HG03025 (cell line): Measurements from ENCODE around the gene TWF2.

Experiments used
- ATAC-seq: cut with Tn5 transposase; IDR thresholded peaks from one replicate; pipeline ENCODE4 v1.9.1; 2021; ENCODE audit warnings: mild to moderate bottlenecking, moderate library complexity; ENCODE audit not compliant: unreplicated experiment, low FRiP score

Gene TWF2

DNA sequence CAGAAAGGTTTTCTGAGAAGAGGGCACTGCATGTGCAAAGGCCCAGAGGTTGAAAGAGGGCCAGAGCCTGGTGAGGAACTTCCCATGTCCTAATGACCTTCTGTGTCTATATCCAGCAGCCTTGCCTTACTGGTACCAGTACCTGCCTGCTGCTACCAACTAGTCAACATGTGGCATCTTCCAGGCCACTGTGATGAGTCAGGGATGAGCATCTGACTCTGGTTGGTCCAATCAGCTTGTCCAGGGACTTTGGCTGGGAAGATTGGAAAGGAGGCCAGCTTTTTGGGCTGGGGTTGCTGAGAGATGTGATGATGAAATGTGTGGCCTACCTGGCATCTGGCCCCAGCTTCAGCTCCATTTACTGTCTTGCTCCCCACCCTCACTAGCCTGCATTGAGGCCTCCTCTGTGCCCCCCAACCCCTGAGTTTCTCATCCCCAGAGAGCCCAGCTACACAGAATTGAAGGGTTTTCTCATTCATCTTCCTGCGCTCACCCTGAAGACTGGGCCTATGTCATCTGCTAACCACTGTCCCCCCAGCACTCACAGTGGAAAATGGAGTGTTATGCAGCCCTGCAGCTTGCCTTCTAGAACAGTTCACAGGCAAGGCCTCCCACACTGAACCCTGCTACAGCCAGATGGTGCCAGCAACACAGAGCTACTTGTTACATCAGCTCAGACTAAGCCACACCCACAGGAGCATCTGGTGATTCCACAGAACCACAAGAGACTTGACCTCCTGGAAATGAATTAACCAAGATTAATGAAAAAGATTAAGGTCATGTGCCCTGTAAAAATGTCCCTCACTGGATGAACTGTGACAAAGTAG, 1.3 kb upstream of the TWF2 start:
- no peak for ATAC-seq

DNA sequence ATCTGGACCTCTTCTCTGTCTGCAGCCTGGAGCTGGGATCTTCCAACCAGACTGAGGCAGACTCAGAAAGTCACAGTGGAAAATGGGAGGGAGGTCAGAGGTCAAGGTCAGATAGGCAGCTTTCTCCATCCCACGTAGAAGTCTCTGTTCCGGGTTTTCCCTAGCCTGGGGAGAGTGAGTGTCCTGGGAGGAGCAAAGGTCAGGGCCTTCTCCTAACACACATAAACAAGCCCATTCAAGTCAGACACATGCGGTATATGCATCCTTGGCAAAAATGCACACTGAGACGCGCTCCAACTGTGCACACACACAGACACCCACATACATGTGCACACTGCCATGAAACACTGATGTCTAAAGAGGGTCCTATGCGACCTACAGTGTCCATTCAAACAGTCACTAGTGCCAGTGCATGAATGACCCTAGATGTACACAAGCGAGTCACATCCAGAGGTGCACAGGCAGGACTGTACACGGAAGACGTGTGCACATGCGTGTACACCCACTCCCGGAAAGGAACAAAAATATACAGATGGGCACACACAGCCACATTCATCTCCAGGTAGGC, 681 bp downstream of the TWF2 start:
- no peak for ATAC-seq

DNA sequence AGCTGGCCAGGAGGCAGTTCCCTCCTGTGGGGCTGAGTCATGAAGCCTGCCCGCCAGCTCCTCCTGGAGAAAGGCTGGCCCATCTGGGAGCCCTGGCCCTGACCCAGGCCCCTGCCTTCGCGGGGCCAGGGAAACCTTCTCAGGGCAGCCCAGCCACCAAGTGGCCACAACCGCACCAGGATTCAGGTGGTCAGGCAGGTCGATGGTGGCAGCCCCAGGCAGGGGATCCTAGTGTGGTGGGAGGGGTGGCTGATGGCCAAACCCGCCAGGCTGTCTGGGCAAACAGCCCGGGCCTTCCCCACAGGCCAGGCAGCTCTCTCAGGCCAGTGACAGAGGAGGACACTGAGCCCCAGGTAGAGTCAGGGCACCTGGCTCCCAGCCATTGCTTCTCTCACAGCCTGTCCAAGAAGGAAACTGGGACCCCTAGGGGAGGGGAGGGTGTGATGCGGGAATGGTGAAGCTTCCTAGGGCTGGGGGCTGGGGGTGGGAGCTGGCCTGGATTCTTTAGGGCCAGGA, 1.2 kb downstream of the TWF2 start:
- ATAC-seq = no peak

DNA sequence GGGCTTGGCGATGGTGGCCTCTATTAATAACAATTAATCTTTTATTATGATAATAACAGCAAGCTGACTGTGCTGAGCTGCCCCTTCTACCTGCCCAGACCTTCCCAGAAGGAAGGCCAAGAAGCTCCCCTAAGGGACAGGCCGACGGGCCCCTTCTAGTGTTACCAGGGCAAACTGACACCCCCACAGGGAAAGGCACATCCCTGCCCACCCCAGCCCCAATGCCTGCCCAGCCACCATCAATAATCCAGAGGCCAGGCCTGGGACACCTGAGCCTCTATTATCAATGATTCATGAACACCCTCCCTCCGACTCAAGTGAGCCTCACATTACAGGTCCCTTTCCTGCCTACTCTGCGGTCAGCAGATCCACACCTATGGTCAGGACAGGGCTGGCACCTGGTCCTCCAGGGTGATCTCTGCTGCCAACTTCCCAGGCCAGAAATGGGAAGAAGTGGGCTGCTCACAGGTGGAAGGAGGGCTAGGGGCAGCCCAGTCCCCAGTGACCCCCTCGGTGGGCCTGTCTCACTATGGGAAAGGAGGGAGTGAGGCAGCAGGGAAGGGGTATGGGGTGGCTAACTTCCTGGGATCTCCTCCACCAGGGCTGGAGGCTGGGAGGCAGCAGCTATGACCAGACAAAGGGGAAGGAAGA, 1.8 kb downstream of the TWF2 start:
- no peak for ATAC-seq

DNA sequence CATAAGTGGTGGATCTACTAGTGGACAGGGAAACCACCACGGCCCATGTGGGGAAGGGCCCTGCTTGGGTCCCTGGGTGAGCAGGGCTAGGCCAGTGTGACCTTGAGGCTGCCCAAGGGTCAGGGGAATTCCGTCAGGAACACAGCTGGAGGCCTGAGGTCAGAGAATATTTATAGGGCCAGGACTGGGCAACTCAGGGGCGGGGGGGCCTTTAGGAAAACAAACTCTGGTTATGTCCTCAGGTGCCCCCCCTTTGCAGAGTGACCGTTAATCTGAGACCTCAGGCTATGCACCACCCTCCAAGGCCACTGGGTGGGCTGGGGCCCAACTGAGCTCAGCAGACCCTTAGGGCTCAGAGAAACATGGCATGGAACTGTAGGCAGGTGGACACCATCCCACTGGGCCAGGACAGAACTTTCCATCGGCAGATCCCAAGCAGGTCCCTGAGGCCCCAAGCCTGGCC, 2.5 kb downstream of the TWF2 start:
- no peak for ATAC-seq

DNA sequence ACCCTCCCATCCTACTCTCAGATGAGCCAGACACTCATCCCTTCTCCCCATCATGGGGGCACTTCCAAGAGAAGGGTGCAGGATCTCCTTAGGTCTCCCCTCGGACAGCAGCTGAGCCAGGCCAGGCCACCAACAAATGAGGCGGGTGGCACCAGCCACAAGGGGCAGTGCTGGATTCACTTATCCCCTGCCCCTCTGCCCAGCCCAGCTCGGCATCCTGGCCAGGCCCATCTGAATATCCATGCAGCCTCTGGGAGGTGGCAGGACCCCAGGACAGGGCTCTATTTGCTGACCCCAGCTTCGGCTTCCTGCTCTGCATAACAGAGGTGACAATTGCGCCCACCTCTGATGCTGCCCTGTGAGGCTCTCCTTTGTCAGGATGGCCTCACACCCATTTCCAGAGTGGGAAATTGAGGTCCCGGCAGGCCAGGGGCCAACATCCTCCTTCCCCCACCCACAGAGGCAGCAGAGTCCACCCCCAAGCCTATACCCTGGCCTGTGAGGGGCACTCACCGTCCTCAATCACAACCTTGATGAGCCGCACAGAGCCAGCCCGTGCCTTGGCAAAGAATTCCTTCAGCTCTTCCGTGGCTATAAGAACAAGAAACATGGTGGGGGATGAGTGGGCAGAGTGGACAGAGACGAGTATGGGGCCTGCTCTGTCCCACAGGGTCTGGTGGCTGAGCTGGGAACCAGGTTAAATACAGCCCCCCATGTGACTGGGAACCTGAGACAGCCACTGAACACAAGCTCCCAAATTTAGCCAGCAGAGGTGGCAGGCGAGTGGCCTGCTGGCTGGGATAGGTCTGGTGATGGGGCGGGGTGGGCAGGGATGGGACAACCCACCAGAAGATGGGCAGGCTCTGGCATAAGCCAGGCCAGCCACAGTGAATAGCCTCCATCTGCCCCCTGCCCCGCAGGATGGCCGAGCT, 4.2 kb downstream of the TWF2 start:
- ATAC-seq = no peak

DNA sequence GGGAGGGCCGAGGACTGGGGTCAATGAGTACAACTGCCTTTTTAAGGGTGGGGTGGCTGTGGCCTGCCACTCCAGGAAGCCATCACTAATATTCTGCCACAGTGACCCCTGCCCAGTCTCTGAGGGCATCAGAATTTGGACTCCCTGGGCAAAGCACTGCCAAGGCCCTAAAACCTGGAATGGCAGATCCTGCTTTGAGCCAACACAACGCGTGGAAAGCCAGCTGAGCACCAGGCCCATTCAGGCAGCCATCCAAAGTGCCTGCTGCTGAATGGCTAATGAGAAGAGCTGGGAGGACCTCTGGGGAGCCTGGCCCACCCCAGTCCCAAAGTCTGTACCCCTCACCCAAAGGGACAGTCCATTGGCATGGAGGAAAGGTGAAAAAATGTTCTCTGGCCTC, 5.0 kb downstream of the TWF2 start:
- ATAC-seq = no peak

DNA sequence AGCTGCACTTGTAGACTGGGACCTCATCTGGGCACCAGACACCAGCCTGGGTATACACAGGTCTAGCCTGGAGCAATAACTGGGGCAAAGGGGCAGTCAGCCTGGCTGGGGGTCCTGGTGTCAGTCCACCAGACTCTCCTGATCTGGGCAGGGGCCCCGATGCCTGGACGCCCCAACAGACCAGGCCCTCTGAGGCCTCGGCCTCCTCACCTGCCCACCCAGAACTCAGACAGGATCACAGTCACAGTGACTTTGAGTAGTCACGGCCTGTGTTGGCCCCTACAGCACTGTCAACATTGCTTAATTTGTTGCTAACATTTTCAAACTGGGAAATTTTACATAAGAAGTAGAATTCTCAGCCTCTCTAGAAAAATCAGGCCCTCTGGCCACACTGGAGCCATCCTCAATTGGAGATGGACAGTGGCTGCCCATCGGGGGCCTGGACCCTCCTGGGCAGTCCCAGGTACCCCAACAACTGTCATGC, 5.8 kb downstream of the TWF2 start:
- no peak for ATAC-seq

DNA sequence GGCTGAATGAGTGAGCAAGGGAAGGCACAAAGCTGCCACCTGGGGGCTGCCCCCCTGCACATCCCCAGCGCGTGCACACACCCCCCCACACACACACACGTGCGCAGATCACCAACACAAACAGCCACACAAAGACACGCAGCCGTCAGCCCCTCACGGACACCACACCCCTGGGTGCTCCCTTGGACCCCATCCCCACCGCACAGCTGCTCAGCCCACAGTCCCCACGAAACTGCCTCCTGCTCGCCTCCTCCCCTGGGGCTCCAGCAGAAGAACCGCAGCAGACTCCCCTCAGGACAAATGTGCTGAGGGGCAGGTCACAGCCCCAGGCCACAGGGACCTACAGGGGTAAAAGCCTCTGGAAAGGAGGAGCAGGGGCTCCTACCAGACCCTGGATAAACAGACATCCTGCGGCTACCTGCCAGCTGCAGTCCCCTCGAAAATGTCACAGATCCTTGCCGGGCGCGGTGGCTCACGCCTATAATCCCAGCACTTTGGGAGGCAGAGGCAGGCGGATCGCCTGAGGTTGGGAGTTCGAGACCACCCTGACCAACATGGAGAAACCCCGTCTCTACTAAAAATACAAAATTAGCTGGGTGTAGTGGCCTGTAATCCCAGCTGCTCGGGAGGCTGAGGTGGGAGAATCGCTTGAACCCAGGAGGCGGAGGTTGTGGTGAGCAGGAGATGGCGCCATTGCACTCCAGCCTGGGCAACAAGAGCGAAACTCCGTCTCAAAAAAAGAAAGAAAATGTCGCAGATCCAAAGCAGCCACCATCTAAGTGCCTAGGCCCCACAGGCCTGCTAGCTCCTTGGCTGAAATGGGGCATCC, 6.5 kb downstream of the TWF2 start:
- no peak for ATAC-seq

DNA sequence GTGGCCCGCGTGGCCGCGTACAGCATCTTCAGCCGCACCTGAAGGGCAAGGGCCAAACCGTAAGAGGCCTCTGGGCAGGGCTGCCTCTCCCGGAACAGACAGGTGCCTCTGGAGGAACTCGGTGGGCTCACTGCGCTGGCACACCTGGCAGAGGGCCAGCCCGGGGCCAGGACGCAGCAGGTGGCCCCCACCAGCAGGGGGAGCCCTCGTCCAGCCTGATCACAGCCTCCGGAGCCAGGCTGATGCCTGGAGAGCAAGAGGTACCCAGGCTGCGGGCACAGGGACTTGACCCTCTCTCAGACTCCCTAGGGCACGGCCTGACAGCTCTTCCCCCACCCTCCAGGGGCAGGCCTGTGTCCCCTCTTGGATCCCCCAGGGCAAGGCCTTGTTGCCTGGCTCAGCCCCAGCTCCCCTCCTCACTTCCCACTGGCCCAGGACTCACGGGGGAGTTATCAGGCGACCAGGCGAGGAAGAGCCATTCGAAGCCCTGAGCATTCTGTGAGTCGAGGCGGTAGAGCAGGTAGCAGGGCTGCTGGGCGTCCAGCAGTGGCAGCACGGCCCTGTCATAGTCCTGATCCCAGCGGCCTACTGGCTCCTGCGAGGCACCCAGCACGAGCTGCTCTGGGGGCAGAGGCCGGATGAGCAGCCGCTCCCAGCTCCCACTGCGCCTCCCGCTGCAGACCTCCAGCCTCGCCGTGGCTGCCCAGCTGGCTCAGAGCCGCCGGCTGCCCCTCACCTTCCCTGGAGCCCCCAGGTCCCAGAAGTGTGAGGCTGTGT, 7.3 kb downstream of the TWF2 start:
- no peak for ATAC-seq

DNA sequence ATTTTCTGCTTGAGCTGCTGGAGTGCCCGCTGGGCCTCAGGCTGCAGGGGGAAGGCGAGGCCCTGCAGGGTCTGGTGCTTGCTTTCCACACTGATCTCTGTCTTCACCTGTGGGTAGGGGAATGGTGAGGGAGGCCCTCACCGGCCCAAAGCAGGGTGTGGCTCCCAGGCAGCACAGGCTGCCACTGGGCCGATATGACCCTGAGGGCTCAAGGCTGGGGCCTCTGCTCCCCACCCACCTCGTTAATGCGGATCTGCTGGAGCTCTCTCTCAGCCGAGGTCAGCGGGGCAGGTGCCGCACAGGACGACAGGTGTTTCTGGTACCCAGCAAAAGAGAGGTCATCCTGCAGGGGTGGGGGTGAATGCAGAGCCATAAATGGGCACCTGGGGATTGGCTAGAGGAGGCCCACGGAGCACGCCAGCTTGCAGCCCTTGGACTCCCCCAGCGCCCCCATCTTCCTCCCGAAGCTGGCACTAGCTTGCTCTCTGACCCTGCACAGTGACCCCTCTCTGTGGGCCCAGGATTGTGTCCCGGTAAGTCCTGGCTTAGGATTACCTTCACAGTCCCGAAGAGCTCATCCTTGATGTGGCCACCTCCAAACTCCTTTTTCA, 8.0 kb downstream of the TWF2 start:
- no peak for ATAC-seq

DNA sequence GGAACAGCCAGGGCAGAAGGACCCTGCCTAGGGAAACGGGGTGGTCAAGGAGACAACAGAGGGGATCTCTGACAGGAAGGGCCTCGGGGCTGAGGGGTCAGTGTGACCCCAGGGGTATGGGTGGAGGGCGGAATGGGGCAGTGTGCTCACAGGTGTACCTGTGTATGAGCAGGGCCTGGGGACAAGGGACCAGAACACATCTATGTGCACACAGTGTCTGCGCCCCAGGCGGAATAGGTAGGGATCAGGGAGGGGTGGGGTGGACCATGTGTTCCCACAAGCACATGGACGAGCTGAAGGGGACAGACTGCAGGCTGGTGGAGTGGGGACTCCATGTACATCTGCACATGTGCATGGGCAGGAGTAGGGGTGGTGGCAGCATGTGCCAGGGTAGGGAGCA, 8.5 kb downstream of the TWF2 start:
- ATAC-seq = no peak

DNA sequence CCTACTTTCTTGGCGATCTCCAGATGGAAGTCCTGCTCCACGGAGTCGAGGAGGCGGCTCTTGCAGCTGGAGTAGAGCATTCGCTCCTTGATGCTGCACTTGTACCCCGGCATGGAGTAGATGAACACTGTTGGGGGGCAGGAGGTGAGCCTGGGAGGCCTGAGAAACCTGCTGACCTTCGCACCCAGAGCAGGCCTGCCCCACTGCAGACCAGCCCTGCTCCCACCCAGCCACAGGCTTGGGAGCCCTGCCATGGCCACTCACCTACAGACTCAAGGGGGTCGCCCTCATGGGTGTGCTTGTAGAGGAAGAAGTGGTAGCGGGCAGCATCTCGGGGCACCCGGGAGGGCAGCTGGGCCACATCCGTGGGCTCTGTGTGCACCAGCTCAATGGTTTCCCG, 9.3 kb downstream of the TWF2 start:
- no peak for ATAC-seq

DNA sequence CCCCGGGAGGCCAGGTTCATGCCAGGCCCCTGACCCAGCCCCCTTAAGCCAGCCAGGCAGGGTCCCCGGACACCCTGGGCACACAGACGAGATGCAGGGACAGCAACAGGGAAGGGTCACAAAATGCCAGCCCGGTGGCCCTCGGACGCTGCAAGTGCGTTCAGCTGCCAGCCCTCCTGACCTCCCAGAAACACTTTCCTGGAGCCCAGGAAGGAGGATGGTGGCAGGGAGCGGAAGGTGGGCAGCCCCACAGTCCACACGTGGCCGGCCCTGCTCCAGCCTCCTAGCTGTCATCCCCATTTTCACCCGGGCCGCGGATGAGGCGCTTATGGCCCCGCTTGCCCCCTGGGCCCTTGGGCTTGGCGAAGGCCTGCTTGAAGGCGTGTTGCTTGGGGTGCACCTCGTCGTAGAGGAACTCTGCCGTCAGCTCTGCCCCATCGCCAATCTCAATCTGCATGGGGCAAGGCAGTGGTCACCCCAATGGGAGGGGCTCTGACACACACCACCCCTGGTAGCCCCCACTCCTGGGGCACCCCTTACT, 10.1 kb downstream of the TWF2 start:
- no peak for ATAC-seq

DNA sequence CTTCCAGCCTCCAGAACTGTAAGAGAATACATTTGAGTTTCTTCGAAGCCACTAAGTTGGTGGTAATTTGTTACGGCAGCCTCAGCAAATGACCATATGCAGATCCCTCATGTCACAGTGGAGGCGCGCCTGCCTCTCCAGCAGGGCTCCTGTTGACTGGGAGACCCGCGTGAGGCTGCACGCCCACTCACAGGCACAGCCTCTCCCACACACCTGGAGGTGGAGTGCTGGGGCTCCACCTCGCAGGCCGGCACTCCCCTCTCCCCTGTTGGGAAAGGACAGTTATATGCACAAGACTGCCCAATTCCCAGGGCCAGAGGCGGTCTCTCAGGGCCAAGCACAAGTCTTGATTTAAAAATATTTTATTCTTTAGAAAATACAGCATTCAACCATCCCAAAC, 10.7 kb downstream of the TWF2 start:
- no peak for ATAC-seq

DNA sequence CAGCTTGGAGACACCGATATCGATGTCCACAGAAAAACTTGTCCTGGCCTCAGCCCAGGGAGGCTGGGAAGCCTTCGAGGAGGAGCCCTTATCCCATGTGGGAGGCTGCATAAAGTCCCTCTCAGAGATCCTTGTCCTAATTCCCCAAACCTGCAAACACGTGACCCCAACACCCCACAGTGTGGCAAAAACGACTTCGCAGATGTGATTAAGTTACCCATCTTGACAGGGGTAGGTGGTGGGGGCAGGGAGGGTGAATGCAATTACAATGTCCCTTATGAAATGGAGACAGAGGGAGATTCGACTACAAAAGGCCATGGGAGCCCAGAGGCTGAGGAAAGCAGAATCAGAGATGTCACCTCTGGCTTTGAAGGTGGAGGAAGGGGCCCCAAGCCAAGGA, 11.2 kb downstream of the TWF2 start:
- ATAC-seq = no peak

DNA sequence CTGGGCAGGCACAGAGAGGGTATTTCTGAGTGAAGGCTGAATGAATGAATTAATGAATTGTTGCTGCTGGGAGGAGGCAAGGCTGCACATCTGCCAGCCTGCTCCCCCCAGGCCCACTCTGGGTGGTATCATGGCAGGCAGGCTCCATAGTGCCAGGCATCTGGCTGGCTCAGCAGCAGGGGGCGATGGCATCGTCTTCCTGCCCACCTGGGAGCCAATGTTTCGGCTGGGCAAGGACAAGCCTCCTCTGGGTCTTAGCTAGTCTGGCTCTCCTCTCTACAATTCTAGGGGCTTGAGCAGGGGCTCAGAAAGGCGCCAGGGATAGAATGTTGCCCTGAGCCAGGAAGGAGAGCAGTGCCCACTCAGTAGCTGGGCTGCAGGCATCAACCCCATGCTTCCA, 11.8 kb downstream of the TWF2 start:
- ATAC-seq = no peak

DNA sequence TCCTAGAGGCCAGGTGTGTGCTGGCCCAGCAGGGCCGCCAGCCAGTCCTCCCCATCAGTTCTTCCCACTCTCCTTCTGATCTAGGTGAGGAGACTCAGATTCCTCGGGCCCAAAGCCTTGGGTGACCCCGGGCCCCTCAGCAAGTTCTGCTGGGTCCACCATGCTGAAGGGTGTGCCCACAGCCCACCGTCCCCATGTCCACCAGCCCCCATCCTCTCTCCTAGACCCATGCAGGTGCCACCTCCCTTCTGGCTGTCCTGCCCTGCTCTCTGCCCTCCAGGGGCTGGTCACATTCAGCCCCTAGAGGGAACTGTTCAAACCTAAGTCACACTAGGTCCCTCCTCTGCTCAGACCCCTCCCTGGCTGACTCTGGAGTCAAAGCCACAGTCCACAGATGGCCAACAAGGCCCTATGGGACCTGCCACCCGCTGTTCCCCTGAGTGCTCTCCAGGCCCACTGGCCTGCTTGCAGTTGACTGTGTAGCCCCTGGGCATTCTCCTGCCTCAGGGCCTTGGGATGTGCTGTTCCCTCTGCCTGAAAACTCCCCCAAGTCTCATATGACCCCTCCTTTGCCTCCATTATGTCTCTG, 12.6 kb downstream of the TWF2 start:
- no peak for ATAC-seq
